ENCODE measurements around the gene TEDC1.

- TF ChIP-seq EP300 (IDR thresholded peaks at IDR 0.05) (no peak), CTCF (IDR thresholded peaks at IDR 0.05) (peak in 1 of 5 experiments; percentile 31), POLR2A (IDR thresholded peaks at IDR 0.05) (no peak)
Measured at GRCh38 chr14:105468621-105469241, 22.3 kb upstream of the TEDC1 start.
